Type B pancreatic cell (in vitro differentiated cells): ENCODE measurements around the gene MERTK. TPM values are rescaled to one million over a fixed set of nuclear protein-coding genes. Genes with fewer than 3 reads are reported as not detected.
"Not testable (repeated sequence)": the region's sequence is repeated elsewhere in the genome, so short reads cannot be mapped to it uniquely, and the experiment has no call there.

Source experiments
- DNase-seq: peaks from one replicate; pipeline ENCODE4 v3.0.0; 2021; ENCODE audit warnings: mixed read lengths; ENCODE audit not compliant: unreplicated experiment; ENCODE audit errors: extremely low spot score
- H3K27ac Mint-ChIP-seq: 2 replicates; pipeline ENCODE4 v1.8.0; 2021; ENCODE audit warnings: mild to moderate bottlenecking, mixed read lengths
- H3K27me3 Mint-ChIP-seq: 2 replicates; pipeline ENCODE4 v1.8.0; 2021; ENCODE audit warnings: mixed read lengths
- H3K36me3 Mint-ChIP-seq: 2 replicates; pipeline ENCODE4 v1.8.0; 2021; ENCODE audit warnings: mixed read lengths
- H3K4me1 Mint-ChIP-seq: one replicate; pipeline ENCODE4 v1.8.0; 2021; ENCODE audit warnings: mixed read lengths; ENCODE audit not compliant: unreplicated experiment
- H3K4me3 Mint-ChIP-seq: 2 replicates; pipeline ENCODE4 v1.8.0; 2021; ENCODE audit warnings: mild to moderate bottlenecking, mixed read lengths
- H3K9me3 Mint-ChIP-seq: 2 replicates; pipeline ENCODE4 v1.8.0; 2021; ENCODE audit warnings: mixed read lengths
- CTCF ChIP-seq: fragments of 200-600 bp; sonication (generic); conservative IDR thresholded peaks from 2 replicates; pipeline ENCODE4 v1.5.0; 2021; ENCODE audit warnings: antibody characterized with exemption, mild to moderate bottlenecking
- total RNA-seq: library from RNA; stranded (reverse); gene quantifications from 2 replicates; pipeline ENCODE4 v1.2.1, GENCODE V29; 2021; ENCODE audit warnings: low replicate concordance

The MERTK gene
- total RNA-seq, 1 donor from 2014 or later = 25.7 TPM

GRCh38 chr2:112061299-112061698 is 162.9 kb downstream of the MERTK start:
- Mint-ChIP-seq H3K4me1 (peaks cover 24% of the 10 kb centered on the region), H3K4me3 (no peak overlapping the region), H3K36me3 (peaks cover 45% of the 10 kb centered on the region), H3K27me3 (no peaks in the 10 kb centered on the region), H3K9me3 (no peaks in the 10 kb centered on the region), H3K27ac (no peak overlapping the region)
- no peak for TF ChIP-seq CTCF
- DNase-seq = no peak

- Mint-ChIP-seq H3K9me3 (no peaks in the 10 kb centered on the region), H3K27ac (no peak overlapping the region), H3K4me1 (peaks cover 19% of the 10 kb centered on the region), H3K4me3 (no peak overlapping the region), H3K36me3 (peaks cover 45% of the 10 kb centered on the region), H3K27me3 (no peaks in the 10 kb centered on the region)
- no peak for TF ChIP-seq CTCF
- DNase-seq = no peak
These were observed 163.4 kb downstream of the MERTK start for GRCh38 chr2:112061840-112062239.

GRCh38 chr2:112062894-112063293 is 164.5 kb downstream of the MERTK start:
- peaks cover 50% of the 10 kb centered on the region for H3K36me3 Mint-ChIP-seq
- H3K27me3 Mint-ChIP-seq = no peaks in the 10 kb centered on the region
- H3K9me3 Mint-ChIP-seq = no peaks in the 10 kb centered on the region
- H3K4me1 Mint-ChIP-seq = peaks cover 12% of the 10 kb centered on the region
- H3K27ac Mint-ChIP-seq = no peak overlapping the region
- DNase-seq = no peak
- TF ChIP-seq CTCF = no peak
- H3K4me3 Mint-ChIP-seq = no peak overlapping the region

GRCh38 chr2:112065486-112065885 is 167.1 kb downstream of the MERTK start:
- no peaks in the 10 kb centered on the region for H3K4me1 Mint-ChIP-seq
- no peaks in the 10 kb centered on the region for H3K27me3 Mint-ChIP-seq
- no peak overlapping the region for H3K4me3 Mint-ChIP-seq
- H3K9me3 Mint-ChIP-seq = peaks cover 3% of the 10 kb centered on the region
- no peak for DNase-seq
- TF ChIP-seq CTCF = no peak
- H3K27ac Mint-ChIP-seq = no peak overlapping the region
- peaks cover 51% of the 10 kb centered on the region for H3K36me3 Mint-ChIP-seq

GRCh38 chr2:112065966-112066365 is 167.6 kb downstream of the MERTK start:
- TF ChIP-seq CTCF = no peak
- no peaks in the 10 kb centered on the region for H3K4me1 Mint-ChIP-seq
- no peak overlapping the region for H3K27ac Mint-ChIP-seq
- H3K4me3 Mint-ChIP-seq = no peak overlapping the region
- H3K9me3 Mint-ChIP-seq = peaks cover 3% of the 10 kb centered on the region
- H3K36me3 Mint-ChIP-seq = peaks cover 52% of the 10 kb centered on the region
- H3K27me3 Mint-ChIP-seq = no peaks in the 10 kb centered on the region
- no peak for DNase-seq

GRCh38 chr2:112069794-112070193 is 171.4 kb downstream of the MERTK start:
- H3K4me1 Mint-ChIP-seq, H3K27ac Mint-ChIP-seq, H3K27me3 Mint-ChIP-seq, DNase-seq, H3K9me3 Mint-ChIP-seq, H3K4me3 Mint-ChIP-seq: not testable (repeated sequence)
- peaks cover 58% of the 10 kb centered on the region for H3K36me3 Mint-ChIP-seq
